ENCODE results near the gene TCF4. TPM values are rescaled to one million over a fixed set of nuclear protein-coding genes. Genes with fewer than 3 reads are reported as not detected.

Gene TCF4
- total RNA-seq, 1 experiment from 2014 or later = 104 TPM

- Mint-ChIP-seq H3K27ac (peak overlapping the region; percentile 96), H3K4me3 (peak overlapping the region; percentile 88), H3K9me3 (no peaks in the 10 kb centered on the region), H3K27me3 (ENCODE audit: low read depth) (no peaks in the 10 kb centered on the region), H3K4me1 (peaks cover 31% of the 10 kb centered on the region), H3K36me3 (peaks cover 12% of the 10 kb centered on the region)
- CTCF ChIA-PET = interaction anchor here (0.8 to 1.2 kb wide), 2 partner anchors 193 kb away, joined by 3 to 5 read pairs; no protein-coding TSS in a partner anchor
- ATAC-seq = no peak
- TF ChIP-seq GABPB1 (CRISPR knock-in tag; IDR thresholded peaks at IDR 0.05) (no peak), CREM (CRISPR knock-in tag; IDR thresholded peaks at IDR 0.05) (no peak), GTF2I (CRISPR knock-in tag; conservative IDR thresholded peaks at IDR 0.05) (no peak)
- DNase-seq (ENCODE audit: low spot score) = no peak
- POLR2A ChIA-PET = interaction anchor here (0.6 to 1.0 kb wide), 4 partner anchors 189 to 997 kb away, joined by 3 to 9 read pairs (median 3); no protein-coding TSS in a partner anchor
Observed at GRCh38 chr18:55588870-55589595, 1.0 kb upstream of the TCF4 start.

DNA sequence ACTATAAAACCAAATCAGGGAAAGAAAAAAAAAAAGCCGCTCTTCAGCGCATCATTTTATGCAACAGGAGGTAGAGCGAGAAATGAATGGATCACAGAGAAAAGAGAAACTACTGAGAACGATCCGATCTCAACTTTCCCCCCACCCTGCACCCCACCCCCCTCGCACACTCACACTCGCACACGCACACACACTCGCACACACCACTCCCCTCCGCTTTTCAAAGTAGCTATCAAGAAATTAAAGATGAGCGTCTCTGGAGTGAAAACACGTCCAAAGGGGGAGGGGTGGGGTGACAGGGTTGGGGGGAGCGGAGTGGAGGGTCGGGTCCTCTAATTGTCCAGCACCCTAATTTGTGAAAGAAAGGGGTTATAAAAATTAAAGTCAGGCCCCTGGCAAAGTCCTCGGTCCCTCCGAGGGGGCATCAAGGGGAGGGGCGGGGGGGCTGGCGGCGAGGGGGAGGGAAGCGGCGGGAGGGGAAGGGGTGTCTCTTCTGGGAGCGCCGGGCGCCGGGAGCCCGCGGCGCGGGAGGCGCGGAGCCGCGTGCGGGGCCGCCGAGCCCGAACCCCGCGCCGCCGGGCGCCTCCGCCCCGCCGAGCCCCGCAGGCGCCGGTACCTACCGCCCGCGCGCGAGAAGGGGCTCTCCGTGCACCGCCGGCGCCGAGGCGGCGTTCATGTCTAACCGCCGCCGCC is 428 bp downstream of the TCF4 start:
- ChIA-PET POLR2A (interaction anchor here (0.7 kb wide), 1 partner anchor 130 kb away, joined by 4 read pairs; no protein-coding TSS in a partner anchor), CTCF (no interaction called here)
- peaks cover 12% of the 10 kb centered on the region for H3K36me3 Mint-ChIP-seq
- TF ChIP-seq MLX (CRISPR knock-in tag; IDR thresholded peaks at IDR 0.05) = no peak
- TF ChIP-seq E2F4 (CRISPR knock-in tag; IDR thresholded peaks at IDR 0.05; ENCODE audit: borderline replicate concordance, low read depth) = no peak
- TF ChIP-seq PRDM15 (CRISPR knock-in tag; IDR thresholded peaks at IDR 0.05) = no peak
- TF ChIP-seq NFYB (CRISPR knock-in tag; conservative IDR thresholded peaks at IDR 0.05; ENCODE audit: low read depth) = no peak
- TF ChIP-seq NR2C2 (CRISPR knock-in tag; IDR thresholded peaks at IDR 0.05) = no peak
- no peak for TF ChIP-seq CBFB (CRISPR knock-in tag; IDR thresholded peaks at IDR 0.05; ENCODE audit: low read depth)
- no peak for TF ChIP-seq RORB (CRISPR knock-in tag; IDR thresholded peaks at IDR 0.05)
- no peak for TF ChIP-seq NFATC4 (CRISPR knock-in tag; IDR thresholded peaks at IDR 0.05)
- TF ChIP-seq MYBL2 (CRISPR knock-in tag; IDR thresholded peaks at IDR 0.05) = no peak
- no peak for TF ChIP-seq CREM (CRISPR knock-in tag; IDR thresholded peaks at IDR 0.05)
- no peak for TF ChIP-seq FOXP4 (CRISPR knock-in tag; IDR thresholded peaks at IDR 0.05)
- H3K9me3 Mint-ChIP-seq = no peaks in the 10 kb centered on the region
- H3K27ac Mint-ChIP-seq = peak overlapping the region; percentile 89
- ATAC-seq = peak; percentile 17
- peak; percentile 15 for DNase-seq (ENCODE audit: low spot score)
- H3K4me1 Mint-ChIP-seq = peaks cover 43% of the 10 kb centered on the region
- H3K27me3 Mint-ChIP-seq (ENCODE audit: low read depth) = no peaks in the 10 kb centered on the region
- H3K4me3 Mint-ChIP-seq = peak overlapping the region; percentile 88

Measured in WTC11 (cell line).